ENCODE data around the gene MAX.

DNA sequence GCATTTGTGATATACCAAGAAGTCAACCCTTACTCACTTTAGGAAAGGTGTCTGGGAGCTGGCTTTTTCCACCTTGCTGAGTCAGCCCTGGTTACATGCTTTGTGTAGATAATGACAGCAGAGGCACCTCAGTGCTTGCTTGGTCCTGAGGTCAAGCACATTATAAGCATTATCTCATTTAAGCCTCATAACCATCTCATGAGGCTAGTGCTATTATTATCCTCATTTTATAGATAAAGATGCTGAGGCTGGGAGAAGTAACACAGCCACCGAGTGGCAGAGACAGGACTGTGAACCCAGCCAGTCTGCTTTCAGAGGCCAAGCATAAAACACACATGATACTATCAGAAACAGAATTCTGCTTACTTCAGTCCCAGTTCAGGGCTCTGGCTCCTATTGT, 29.4 kb downstream of the MAX start:
- TF ChIP-seq, protein P1, sequence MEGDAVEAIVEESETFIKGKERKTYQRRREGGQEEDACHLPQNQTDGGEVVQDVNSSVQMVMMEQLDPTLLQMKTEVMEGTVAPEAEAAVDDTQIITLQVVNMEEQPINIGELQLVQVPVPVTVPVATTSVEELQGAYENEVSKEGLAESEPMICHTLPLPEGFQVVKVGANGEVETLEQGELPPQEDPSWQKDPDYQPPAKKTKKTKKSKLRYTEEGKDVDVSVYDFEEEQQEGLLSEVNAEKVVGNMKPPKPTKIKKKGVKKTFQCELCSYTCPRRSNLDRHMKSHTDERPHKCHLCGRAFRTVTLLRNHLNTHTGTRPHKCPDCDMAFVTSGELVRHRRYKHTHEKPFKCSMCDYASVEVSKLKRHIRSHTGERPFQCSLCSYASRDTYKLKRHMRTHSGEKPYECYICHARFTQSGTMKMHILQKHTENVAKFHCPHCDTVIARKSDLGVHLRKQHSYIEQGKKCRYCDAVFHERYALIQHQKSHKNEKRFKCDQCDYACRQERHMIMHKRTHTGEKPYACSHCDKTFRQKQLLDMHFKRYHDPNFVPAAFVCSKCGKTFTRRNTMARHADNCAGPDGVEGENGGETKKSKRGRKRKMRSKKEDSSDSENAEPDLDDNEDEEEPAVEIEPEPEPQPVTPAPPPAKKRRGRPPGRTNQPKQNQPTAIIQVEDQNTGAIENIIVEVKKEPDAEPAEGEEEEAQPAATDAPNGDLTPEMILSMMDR (IDR thresholded peaks at IDR 0.05), result no peak
- TF ChIP-seq POLR2A (IDR thresholded peaks at IDR 0.05), result no peak

All from right lobe of liver (tissue), 4 donors.